Stimulated activated naive CD4-positive, alpha-beta T cell treated with Interleukin-2 at 50 U/mL for 16 hours (primary cell): ENCODE results near the gene SLC43A3.
"Not testable (repeated sequence)": the region's sequence is repeated elsewhere in the genome, so short reads cannot be mapped to it uniquely, and the experiment has no call there.

ENCODE experiments used
- DNase-seq: peaks from one replicate; lab custom pipeline; 2025; lab: John Stamatoyannopoulos, UW

SLC43A3 gene

DNA sequence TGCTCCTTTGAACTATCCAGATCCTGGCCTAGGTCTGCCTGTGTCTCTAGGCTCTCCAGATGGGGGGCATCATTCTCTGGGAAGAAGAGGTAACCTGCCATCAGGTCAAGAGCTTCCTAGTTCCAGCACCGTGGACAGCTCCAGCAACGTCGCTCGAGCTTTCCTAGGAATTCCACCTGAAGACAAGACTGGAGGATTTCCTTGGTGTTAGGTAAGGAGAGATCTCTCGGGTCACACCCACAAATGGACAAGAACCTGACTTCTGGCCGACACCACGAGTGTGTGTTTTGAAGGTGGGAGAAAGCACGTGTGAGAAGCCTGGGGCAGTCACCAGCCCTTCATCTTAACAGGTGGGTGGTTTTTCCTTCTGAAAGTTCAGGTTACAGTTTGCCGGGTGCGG lies 47.2 kb downstream of the SLC43A3 start:
- no peak for DNase-seq

DNA sequence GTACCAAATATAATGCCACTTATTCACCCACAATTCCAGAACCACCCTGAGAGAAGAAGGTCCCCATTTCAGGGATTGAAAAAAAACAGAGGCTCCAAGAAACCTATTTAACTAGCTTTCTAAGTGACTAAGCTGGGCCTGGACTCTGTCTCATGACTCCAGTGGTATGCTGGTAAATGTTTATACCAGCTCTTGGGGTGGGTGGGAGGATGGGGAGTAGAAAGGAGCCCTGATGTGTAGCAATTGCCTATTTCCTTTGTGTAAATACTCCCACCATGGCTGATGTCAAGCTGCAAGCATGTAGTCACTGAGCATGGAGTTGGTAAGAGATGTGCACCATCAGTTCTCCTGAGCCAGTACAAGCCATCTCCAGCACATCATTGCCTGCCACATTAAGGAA lies 48.7 kb downstream of the SLC43A3 start:
- no peak for DNase-seq

DNA sequence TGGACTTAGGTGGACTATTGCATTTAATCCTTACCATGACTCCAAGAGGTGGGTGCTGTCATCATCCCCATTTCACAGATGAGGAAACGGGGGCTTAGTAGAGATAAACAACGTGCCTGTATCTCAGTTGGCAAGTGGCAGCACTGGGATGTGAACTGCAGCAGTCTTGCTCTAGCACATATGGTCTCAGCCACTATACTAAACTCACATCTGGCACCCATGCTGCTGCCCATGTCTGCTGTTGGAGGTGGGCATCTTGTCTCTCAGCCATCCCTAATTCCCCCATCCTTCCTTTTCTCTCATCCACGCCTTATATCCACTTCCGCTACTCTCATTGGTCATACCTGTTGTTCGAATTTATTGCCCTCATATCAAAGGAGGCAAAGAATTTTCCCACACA lies 49.8 kb downstream of the SLC43A3 start:
- DNase-seq, result no peak

DNA sequence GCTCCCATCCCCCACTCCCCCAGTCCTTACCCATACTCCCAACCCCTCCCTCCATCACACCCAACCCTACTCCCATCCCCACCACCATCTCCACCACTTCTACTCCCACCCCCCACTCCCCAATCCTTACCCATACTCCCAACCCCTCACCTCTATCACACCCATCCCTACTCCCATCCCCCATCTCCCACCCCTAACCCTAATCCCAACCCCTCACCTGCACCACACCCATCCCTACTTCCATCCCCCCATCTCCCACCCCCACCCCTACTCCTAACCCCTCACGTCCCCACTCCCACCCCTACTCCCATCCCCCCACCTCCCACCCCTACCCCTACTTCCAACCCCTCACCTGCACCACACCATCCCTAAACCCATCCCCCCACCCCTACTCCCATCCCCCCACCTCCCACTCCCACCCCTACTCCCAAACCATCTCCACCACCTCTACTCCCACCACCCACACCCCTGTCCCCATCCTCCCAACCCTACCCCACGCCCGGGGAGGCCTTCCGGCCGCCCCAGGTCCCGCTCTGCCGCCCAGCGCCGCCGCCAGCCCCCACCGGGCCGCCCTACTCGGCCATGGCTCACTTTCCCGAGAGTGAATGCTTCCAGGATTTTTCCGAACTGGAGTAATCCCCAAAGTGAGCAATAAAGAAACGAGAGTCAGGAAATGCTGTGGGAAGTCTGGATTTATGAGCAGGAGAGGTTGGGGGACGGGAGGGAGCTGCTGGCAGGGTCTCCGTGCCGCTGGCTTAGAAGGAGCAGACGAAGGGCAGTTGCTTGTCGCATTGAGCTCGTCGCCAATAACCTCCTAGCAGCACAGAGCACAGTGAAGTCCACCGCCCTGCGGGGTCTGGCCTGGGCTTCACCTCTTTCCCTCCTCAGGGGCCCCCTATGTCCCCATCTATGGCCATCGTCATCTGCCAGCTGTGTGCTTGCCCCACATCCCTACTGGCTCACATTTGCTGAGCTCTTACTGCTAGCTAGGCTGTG lies 50.5 kb downstream of the SLC43A3 start:
- no peak for DNase-seq

GRCh38 chr11:57375490-57375889 lies 51.4 kb downstream of the SLC43A3 start:
- no peak for DNase-seq

GRCh38 chr11:57374966-57375365 lies 52.0 kb downstream of the SLC43A3 start:
- DNase-seq, result no peak

DNA sequence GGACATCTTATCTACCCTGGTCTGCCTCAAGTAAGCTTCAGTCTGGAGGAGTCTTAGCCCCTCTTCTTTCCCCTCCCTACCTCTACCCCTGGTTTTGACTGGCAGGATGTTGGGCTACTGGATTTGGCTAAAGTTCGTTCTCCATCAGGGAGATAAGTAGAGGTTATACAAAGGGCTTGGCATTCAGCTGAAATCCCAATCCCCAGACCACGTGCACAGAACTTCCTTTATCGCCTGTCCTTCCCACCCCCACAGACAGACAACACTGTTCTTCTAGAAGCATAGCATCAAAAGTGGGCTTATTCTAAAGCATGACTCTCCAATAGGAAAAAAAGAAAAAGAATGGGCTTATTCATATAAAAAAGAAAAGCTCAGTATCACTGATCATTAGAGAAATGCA lies 53.8 kb downstream of the SLC43A3 start:
- DNase-seq, result no peak

GRCh38 chr11:57370941-57371340 lies 56.0 kb downstream of the SLC43A3 start:
- no peak for DNase-seq

DNA sequence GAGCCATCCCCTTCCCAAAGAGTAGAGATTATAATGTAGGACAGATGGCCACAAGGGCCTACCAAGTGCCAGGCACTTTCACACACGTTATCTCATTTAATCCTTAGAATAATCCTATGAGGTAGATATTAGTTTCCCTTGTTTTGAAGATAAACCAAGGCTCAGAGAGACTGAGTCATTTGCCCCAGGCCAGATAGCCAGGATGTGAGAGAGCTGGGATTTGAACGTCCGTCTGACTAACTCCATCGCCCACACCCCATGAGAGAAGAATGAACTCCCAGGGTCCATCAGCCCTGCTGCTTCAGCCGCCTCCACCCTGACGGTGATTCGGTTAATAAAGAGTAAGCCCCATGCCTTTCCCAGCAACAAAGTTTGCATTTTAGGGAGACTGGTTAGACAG lies 56.7 kb downstream of the SLC43A3 start:
- no peak for DNase-seq

DNA sequence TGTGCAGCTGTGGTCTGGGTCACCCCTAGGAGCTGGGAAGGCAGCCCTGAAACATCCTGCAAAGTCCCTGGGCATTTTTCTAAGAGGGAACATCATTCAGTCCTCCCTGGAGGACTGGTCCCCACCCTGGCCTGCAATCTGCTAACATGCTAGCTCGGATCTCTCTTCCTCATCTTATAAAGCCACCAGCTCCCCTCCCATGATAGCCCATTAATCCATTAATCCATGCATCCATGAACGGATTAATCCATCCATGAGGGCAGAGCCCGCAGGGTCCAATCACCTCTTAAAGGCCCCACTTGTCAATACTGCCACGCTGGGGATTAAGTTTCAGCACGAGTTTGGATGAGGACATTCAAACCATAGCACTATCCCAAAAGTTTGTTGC lies 58.1 kb downstream of the SLC43A3 start:
- no peak for DNase-seq

DNA sequence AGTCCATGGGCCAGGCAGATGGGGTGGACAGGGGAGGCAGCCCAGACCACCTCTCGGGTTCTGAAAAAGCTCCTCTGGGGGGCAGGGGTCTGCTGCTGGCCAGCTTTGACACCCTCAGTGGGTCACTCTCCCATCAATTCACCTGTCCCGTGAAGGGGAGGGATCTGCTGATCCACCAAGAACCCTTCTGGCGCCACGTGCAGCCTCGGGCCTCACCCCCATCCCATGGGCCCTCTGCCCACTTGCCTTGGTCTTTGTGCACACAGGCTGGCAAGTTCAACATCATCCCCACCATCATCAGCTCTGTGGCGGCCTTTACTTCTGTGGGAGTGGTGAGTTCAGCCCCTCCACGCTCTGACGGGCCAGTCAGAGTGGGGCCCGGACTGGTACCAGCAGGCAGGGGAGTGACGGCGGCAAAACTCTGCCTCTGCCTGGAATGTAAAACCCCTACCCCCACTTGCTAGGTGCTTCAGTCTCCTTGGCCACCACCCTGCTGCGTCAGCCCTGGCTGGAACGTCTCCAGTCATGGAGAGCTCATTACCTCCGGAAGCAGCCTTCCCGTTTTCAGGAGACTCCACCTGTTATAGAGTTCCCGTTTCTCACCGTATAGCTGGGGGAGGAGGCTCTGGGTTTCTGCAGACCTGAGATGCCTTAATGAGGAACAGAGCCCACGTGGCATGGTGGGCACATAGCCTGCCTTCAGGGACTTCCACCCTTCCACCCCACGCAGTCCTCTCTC lies 58.6 kb downstream of the SLC43A3 start:
- DNase-seq, result no peak

DNA sequence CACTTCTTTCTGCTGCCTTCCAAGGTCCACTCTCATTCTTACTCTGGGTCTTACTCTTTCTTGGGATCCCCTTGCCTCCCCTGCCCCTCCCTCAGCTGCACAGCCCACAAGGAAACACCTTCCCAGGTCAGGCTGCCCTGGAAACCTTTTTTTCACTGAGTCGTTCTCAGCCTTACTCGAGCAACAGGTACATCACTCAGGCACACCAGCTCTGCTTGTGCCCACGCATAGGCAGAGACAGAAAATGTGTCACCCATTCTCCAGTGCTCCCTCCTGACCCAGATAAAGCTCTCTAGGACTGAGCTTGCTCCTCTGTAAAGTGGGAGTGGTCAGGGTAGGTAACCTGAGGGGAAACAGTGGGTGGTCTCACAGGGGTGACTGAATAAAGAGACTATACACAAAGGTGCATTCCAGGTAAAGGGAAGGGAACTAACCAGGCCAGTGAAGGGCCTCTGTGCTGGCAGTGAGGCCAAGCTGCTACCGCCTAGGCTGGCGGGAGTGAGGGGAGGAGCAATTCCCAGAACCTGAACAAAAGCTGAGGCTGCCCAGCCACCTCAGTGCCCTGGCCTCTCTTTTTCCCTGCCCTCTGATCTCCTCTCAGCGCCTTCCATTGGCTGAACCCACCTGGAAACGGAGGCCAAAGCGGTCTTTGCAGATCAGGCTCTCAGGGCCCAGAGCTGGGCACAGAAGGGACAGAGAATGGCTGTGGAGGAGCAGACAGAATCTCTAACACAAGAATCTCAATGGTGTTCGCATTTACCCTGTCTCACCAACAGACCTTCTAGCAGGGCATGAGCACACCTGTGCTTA lies 61.9 kb downstream of the SLC43A3 start:
- DNase-seq, result no peak

DNA sequence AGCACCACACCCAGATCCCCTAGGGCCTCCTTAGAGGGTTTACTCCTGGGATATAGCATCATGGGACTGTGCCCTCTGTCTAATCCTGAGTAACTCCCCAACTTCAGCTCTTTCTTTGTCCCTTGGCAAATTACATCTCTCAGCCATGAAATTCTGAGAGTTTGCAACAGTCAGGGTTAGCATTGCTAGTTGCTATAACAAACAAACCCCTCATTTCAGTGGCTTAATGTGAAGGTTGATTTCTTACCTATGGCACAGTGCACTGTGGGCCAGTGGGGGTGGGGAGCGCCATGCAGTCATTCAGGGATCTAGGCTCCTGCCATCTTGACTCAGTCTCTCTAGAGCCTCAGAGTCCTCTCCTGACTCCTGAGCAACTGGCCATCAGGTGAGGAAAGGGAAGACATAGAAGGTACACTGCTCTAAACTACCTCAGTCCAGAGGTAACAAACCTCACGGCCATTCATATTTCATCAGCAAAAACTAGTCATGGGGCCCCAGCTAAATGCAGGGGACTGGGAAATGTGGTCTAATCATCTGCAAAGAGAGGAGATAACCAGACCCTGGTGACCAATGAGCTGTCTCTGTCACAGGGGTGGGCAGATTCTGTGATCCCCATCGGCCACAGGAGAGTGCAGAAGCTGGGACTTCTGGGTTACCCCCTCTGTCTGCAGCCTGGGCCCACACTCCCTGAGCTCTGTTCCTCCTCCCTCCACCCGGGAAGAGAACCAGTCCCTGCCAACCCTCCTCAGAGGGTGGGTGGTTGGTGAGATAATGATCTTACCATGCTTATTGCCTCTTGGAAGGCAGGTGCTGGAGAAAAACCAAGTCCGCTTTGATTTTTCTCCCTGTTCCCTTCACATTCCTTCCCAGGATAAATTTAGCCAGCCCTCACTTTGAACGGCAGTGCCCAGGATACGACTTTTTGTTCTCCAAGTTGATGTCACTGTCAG lies 63.5 kb downstream of the SLC43A3 start:
- no peak for DNase-seq

DNA sequence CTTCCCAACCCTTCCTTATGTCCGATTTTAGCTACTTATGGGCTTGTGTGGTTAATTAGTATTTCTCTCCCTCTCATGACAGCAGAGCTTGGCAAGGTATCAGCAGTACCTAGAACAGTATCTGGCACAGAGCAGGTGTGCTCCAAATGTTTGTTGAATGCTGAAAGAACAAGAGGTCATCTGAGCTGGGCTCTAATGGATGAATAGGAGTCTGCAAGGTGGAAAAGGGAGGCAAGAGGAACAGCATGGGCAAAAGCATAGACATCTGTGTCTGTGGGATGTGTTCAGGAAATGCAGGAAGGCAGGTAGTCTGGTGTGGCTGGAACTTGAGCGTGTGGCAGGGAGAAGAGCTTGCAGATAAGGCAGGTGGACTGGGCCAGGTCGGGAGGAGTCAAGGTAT lies 65.0 kb downstream of the SLC43A3 start:
- DNase-seq, result no peak

DNA sequence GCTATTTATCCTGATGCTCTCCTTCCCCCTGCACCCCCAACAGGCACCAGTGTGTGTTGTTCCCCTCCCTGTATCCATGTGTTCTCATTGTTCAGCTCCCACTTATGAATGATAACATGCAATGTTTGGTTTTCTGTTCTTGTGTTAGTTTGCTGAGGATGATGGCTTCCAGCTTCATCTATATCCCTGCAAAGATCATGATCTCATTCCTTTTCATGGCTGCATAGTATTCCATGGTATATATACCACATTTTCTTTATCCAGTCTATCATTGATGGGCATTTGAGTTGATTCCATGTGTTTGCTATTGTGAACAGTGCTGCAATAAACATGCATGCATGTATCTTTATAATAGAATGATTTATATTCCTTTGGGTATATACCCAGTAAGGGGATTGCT lies 65.5 kb downstream of the SLC43A3 start:
- not testable (repeated sequence) for DNase-seq

- no peak for DNase-seq
Measured at GRCh38 chr11:57360991-57361390, 65.9 kb downstream of the SLC43A3 start.

GRCh38 chr11:57359896-57360690 lies 66.8 kb downstream of the SLC43A3 start:
- no peak for DNase-seq

GRCh38 chr11:57359396-57359795 lies 67.5 kb downstream of the SLC43A3 start:
- no peak for DNase-seq

DNA sequence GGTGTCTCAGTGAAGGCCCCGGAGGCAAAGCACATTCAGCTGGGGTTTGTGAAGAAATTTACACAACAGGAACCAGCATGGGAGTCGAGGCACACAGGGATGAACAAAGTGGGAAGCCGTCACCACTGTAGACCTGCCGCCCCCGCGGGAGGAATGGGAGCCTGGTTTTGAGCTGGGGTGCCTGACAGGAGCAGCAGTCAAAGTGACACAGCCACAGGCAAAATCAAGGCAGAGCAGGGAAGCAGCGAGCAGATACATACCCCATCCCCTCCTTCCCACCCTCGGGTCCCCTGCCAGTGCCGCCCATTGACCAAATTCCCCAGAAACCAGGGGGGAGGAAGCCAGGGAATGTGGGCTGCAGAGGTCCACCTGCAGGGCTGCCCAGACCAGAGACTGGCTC lies 67.9 kb downstream of the SLC43A3 start:
- no peak for DNase-seq

DNA sequence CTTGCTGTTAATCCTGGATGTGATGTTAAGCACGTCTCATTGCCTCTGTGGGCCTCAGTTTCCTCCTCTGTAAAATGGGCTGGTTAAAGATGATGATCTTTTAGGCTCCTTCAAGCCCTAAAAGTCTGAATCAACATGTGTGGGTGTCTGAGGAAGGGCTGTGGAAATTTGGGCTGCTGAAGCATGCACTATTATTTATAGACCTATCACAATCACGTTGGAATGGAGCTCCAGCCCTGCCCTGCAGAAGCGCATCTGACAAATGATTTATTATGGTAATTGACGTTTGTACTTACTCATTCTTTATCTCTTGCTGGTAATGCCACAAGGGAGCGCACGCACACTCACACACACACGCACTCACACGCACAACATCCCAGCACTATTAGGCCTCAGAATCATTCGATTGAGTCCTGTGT lies 68.4 kb downstream of the SLC43A3 start:
- DNase-seq, result no peak
